NCI-H128 (cell line): ENCODE data around the gene AK4.

Experiments
- DNase-seq: peaks from one replicate; lab custom pipeline; 2025; ENCODE audit not compliant: unreplicated experiment; lab: John Stamatoyannopoulos, UW

The AK4 gene

GRCh38 chr1:65243491-65243890 lies 95.5 kb downstream of the AK4 start:
- DNase-seq, result no peak

- no peak for DNase-seq
These were observed 97.3 kb downstream of the AK4 start for GRCh38 chr1:65245295-65245694.

- no peak for DNase-seq
These were observed 99.7 kb downstream of the AK4 start for GRCh38 chr1:65247419-65248359.

GRCh38 chr1:65250826-65251225 lies 102.8 kb downstream of the AK4 start:
- no peak for DNase-seq

GRCh38 chr1:65253800-65254319 lies 105.9 kb downstream of the AK4 start:
- DNase-seq, result no peak

GRCh38 chr1:65254320-65255034 lies 106.5 kb downstream of the AK4 start:
- peak; percentile 86 for DNase-seq

- DNase-seq, result peak; percentile 13
These were observed 107.1 kb downstream of the AK4 start for GRCh38 chr1:65255035-65255655.

- no peak for DNase-seq
These were observed 107.7 kb downstream of the AK4 start for GRCh38 chr1:65255656-65256050.

GRCh38 chr1:65256860-65257708 lies 109.1 kb downstream of the AK4 start:
- no peak for DNase-seq

- DNase-seq, result no peak
These were observed 110.1 kb downstream of the AK4 start for GRCh38 chr1:65258106-65258505.

GRCh38 chr1:65259816-65260215 lies 111.8 kb downstream of the AK4 start:
- DNase-seq, result no peak

GRCh38 chr1:65260851-65261473 lies 113.0 kb downstream of the AK4 start:
- no peak for DNase-seq

GRCh38 chr1:65263286-65263685 lies 115.3 kb downstream of the AK4 start:
- DNase-seq, result no peak

- DNase-seq, result peak; percentile 63
These were observed 116.4 kb downstream of the AK4 start for GRCh38 chr1:65264197-65264929.

- DNase-seq, result no peak
These were observed 117.3 kb downstream of the AK4 start for GRCh38 chr1:65265296-65265650.

GRCh38 chr1:65265651-65266351 lies 117.8 kb downstream of the AK4 start:
- DNase-seq, result peak; percentile 72

GRCh38 chr1:65266476-65266875 lies 118.5 kb downstream of the AK4 start:
- no peak for DNase-seq

- DNase-seq, result no peak
These were observed 119.3 kb downstream of the AK4 start for GRCh38 chr1:65267271-65267670.

- no peak for DNase-seq
These were observed 119.7 kb downstream of the AK4 start for GRCh38 chr1:65267683-65268082.
